Panc1 (cell line): ENCODE results near the gene PSMB5. TPM values are rescaled to one million over a fixed set of nuclear protein-coding genes. Genes with fewer than 3 reads are reported as not detected.
A peak's percentile ranks its signal among the peaks of the same experiment; 100 is the strongest.

Source experiments
- ATAC-seq: fragments of 200-7000 bp; cut with Tn5 transposase; 2 replicates; pipeline ENCODE4 v1.9.1; 2020; ENCODE audit warnings: mild to moderate bottlenecking, moderate library complexity
- BruUV-seq: library from RNA; stranded (reverse); fragments of 400-500 nt; replicated peaks from 2 replicates; lab custom pipeline; 2021; lab: Mats Ljungman, UMichigan
- CTCF ChIA-PET: fragments of 300-600 bp; sonication (Branson Sonifier 250); formaldehyde crosslinking; loops from one replicate; lab custom pipeline; 2022; ENCODE audit warnings: antibody characterized with exemption; lab: Charles Lee
- POLR2A ChIA-PET: fragments of 300-600 bp; sonication (Branson Sonifier 250); formaldehyde crosslinking; loops from one replicate; lab custom pipeline; 2022; ENCODE audit warnings: antibody characterized with exemption; lab: Charles Lee
- DNase-seq: peaks from one replicate; pipeline ENCODE4 v3.0.0-alpha.2; 2010; ENCODE audit warnings: low read depth, low spot score
- H3K27ac ChIP-seq: 2 replicates; pipeline ENCODE4 v1.5.1; 2011; ENCODE audit warnings: mild to moderate bottlenecking, low read length, inconsistent platforms
- H3K27me3 ChIP-seq: fragments of 200-500 bp; sonication (Bioruptor generic); 2 replicates; pipeline ENCODE4 v1.6.0; 2014; ENCODE audit warnings: low read length, inconsistent platforms; ENCODE audit not compliant: control insufficient read depth, insufficient read depth
- H3K36me3 ChIP-seq: fragments of 200-500 bp; sonication (Bioruptor generic); 2 replicates; pipeline ENCODE4 v1.5.1; 2014; ENCODE audit warnings: inconsistent platforms, mild to moderate bottlenecking, low read length, moderate library complexity; ENCODE audit not compliant: control insufficient read depth, insufficient read depth
- H3K4me1 ChIP-seq: 2 replicates; pipeline ENCODE4 v1.5.1; 2011; ENCODE audit warnings: inconsistent platforms, mild to moderate bottlenecking, low read length, moderate library complexity; ENCODE audit not compliant: control insufficient read depth, insufficient read depth
- H3K4me3 ChIP-seq, 2 experiments: 2 replicates each; pipeline ENCODE4 v1.5.1; 2011 to 2012; ENCODE audit warnings: low read depth in 2 of 2, low read length in 2 of 2, mild to moderate bottlenecking in 2 of 2, inconsistent platforms in 1 of 2, moderate library complexity in 1 of 2
- H3K9me3 ChIP-seq: fragments of 200-500 bp; sonication (Bioruptor generic); 2 replicates; pipeline ENCODE4 v1.5.1; 2014; ENCODE audit warnings: low read depth, mild to moderate bottlenecking, inconsistent platforms, low read length, moderate library complexity; ENCODE audit not compliant: control insufficient read depth, insufficient read depth
- POLR2AphosphoS5 ChIP-seq: IDR thresholded peaks from 2 replicates; pipeline ENCODE4 v1.6.1; 2012; ENCODE audit warnings: mild to moderate bottlenecking, low read depth, low read length, moderate library complexity
- SIN3A ChIP-seq: IDR thresholded peaks from 2 replicates; pipeline ENCODE4 v1.6.1; 2012; ENCODE audit warnings: low read depth, mild to moderate bottlenecking, low read length, moderate library complexity, borderline replicate concordance; ENCODE audit not compliant: insufficient read depth
- TCF7L2 ChIP-seq: IDR thresholded peaks from 2 replicates; pipeline ENCODE4 v1.6.1; 2011; ENCODE audit warnings: mild to moderate bottlenecking, low read depth, low read length, inconsistent platforms
- in situ Hi-C: cut with HindIII; loops from 2 replicates; pipeline ENCODE4 v1.10.0; 2016; ENCODE audit warnings: low sequenced_read_pairs, low pct_unique_long_range_greater_than_20kb
- intact Hi-C: fragments of 100-400 bp; cut with micrococcal nuclease; formaldehyde crosslinking; loops from one replicate; pipeline ENCODE4 v1.10.0; 2022; ENCODE audit not compliant: unreplicated experiment
- total RNA-seq: library from RNA; stranded (reverse); gene quantifications from one replicate; pipeline ENCODE4 v1.2.1, GENCODE V29; 2021; ENCODE audit not compliant: unreplicated experiment
- TF ChIP-seq, protein P1 (sequence below), 2 experiments: IDR thresholded peaks; 2 replicates each; pipeline ENCODE4 v1.6.1; 2011 to 2012; ENCODE audit warnings: low read depth in 2 of 2, control low read depth in 1 of 2, low read length in 1 of 2, mild to moderate bottlenecking in 1 of 2, moderate library complexity in 1 of 2; ENCODE audit not compliant: insufficient read depth in 1 of 2
- TF ChIP-seq, protein P2 (sequence below): fragments of 450-650 bp; IDR thresholded peaks from 2 replicates; pipeline ENCODE4 v1.5.1; 2017; ENCODE audit warnings: mild to moderate bottlenecking

Gene PSMB5
- total RNA-seq, 1 experiment from 2014 or later, result 149 TPM

DNA sequence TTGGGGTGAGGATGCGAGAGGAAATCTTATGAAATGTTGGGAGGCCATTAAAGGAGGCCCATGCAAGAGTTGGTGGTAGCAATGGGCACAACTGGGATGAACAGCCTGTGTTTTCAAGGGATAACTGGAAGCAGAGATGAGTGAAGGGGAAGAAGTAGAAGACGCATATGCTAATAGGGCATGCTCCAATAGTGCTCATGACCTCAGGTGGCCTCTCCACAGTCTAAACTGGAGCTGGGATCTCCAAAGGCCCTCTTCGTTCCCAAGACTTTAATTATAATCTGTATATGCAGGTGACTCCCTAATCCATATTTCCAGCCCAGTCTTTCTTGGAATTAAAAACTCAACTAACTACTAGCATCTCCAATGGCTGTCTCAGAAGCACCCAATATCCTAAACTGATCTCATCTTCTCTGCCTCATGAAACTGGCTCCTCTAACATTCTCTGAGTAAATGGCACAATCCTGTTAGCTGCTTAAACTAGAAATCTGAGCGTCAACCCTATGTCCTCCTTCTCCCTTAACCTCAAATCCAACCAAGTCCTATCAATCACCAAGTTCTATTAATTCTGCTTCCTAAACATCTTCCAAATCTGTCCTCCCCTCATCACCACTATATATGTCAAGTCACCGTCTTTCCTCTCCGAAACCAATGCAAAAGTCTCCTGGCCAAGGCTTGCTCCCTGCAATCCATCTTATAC is 49.6 kb downstream of the PSMB5 start:
- no TSS peak for BruUV-seq
- TF ChIP-seq, protein P1, sequence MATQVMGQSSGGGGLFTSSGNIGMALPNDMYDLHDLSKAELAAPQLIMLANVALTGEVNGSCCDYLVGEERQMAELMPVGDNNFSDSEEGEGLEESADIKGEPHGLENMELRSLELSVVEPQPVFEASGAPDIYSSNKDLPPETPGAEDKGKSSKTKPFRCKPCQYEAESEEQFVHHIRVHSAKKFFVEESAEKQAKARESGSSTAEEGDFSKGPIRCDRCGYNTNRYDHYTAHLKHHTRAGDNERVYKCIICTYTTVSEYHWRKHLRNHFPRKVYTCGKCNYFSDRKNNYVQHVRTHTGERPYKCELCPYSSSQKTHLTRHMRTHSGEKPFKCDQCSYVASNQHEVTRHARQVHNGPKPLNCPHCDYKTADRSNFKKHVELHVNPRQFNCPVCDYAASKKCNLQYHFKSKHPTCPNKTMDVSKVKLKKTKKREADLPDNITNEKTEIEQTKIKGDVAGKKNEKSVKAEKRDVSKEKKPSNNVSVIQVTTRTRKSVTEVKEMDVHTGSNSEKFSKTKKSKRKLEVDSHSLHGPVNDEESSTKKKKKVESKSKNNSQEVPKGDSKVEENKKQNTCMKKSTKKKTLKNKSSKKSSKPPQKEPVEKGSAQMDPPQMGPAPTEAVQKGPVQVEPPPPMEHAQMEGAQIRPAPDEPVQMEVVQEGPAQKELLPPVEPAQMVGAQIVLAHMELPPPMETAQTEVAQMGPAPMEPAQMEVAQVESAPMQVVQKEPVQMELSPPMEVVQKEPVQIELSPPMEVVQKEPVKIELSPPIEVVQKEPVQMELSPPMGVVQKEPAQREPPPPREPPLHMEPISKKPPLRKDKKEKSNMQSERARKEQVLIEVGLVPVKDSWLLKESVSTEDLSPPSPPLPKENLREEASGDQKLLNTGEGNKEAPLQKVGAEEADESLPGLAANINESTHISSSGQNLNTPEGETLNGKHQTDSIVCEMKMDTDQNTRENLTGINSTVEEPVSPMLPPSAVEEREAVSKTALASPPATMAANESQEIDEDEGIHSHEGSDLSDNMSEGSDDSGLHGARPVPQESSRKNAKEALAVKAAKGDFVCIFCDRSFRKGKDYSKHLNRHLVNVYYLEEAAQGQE (IDR thresholded peaks at IDR 0.05; ENCODE audit: insufficient read depth in 1 of 2, low read depth in 2 of 2, low read length in 1 of 2), result no peak
- TF ChIP-seq, protein P2, sequence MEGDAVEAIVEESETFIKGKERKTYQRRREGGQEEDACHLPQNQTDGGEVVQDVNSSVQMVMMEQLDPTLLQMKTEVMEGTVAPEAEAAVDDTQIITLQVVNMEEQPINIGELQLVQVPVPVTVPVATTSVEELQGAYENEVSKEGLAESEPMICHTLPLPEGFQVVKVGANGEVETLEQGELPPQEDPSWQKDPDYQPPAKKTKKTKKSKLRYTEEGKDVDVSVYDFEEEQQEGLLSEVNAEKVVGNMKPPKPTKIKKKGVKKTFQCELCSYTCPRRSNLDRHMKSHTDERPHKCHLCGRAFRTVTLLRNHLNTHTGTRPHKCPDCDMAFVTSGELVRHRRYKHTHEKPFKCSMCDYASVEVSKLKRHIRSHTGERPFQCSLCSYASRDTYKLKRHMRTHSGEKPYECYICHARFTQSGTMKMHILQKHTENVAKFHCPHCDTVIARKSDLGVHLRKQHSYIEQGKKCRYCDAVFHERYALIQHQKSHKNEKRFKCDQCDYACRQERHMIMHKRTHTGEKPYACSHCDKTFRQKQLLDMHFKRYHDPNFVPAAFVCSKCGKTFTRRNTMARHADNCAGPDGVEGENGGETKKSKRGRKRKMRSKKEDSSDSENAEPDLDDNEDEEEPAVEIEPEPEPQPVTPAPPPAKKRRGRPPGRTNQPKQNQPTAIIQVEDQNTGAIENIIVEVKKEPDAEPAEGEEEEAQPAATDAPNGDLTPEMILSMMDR, result no peak
- TF ChIP-seq SIN3A (no peak), POLR2AphosphoS5 (no peak), TCF7L2 (no peak)
- Histone ChIP-seq H3K9me3 (no peaks in the 10 kb centered on the region), H3K36me3 (no peaks in the 10 kb centered on the region), H3K27me3 (no peaks in the 10 kb centered on the region), H3K4me3 (no peak overlapping the region), H3K27ac (no peak overlapping the region), H3K4me1 (no peaks in the 10 kb centered on the region)
- no peak for DNase-seq
- ChIA-PET CTCF (interaction anchor here (0.6 to 2.2 kb wide), 4 partner anchors 12 to 73 kb away, joined by 3 to 16 read pairs (median 12); no protein-coding TSS in a partner anchor), POLR2A (interaction anchor here (0.6 kb wide), 1 partner anchor 77 kb away, joined by 13 read pairs; no protein-coding TSS in a partner anchor)
- no peak for ATAC-seq
- intact Hi-C loops, result no loop called here
- in situ Hi-C loops, result no loop called here

DNA sequence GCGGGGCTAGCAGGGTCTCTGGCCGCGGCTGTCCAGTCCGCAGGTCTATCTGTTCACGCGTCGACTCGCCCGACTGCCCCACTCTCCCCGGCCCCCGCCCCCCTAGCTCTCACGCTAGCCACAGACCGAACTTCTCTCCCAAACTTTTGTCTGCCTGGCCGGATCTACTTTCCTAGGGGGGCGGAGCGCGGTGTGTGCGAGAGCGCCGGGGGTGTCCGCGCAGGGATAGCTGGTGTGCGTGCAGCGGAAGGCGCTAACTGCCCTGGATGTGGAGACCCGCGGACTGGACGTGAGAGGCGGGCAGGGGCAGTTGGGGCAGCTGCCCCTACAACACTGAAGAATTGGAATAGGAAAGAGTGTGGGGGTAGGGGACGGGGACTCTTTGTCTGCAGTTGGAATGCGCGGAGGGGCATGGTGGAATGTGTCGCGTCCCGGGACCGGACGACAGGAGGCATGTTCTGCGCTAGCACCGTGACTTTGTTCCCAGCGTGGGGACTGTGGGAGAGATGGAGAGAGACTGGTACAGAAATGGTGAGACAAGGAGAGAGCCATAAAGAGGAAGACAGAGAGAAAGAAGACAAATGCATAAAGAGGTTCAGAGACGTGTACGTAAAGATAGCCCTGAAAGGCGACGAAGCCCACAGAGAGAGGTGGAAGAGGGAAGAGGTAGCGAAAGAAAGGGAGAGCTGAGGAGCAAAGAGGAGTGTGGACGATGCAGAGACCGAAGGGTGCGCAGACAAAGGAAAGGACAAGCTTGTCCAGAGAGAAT is 52.0 kb downstream of the PSMB5 start, which contains the start of gene AJUBA:
TSS of gene AJUBA (minus strand) at position 75 of the 769 bp plus-strand sequence. CDS start 285 bp downstream, outside the sequence.
- ChIA-PET POLR2A (no interaction called here), CTCF (interaction anchor here (0.7 to 1.4 kb wide), 5 partner anchors 9 to 77 kb away, joined by 3 to 5 read pairs (median 3); partner anchors contain the start of genes HAUS4 and PRMT5)
- intact Hi-C loops, result no loop called here
- DNase-seq (no peak), ATAC-seq (peak; percentile 72)
- Histone ChIP-seq H3K36me3 (no peaks in the 10 kb centered on the region; the same call in 1 of the 2 replicates), H3K9me3 (no peaks in the 10 kb centered on the region), H3K4me1 (peaks cover 12% of the 10 kb centered on the region), H3K27ac (peak within 1 kb of the TSS; percentile 94), H3K4me3 (peak within 1 kb of the TSS; percentile 66 to 76), H3K27me3 (no peaks in the 10 kb centered on the region)
- in situ Hi-C loops, result no loop called here
- BruUV-seq, result no TSS peak
- TF ChIP-seq, protein P1 (IDR thresholded peaks at IDR 0.05; ENCODE audit: insufficient read depth in 1 of 2, low read depth in 2 of 2, low read length in 1 of 2), result no peak
- TF ChIP-seq TCF7L2 (no peak), SIN3A (peak; percentile 80; the same call in 1 of the 2 replicates)
